GM21786 (cell line): Measurements from ENCODE around the gene SPNS2.
"Not testable (repeated sequence)": the region's sequence is repeated elsewhere in the genome, so short reads cannot be mapped to it uniquely, and the experiment has no call there.

Experiments
- ATAC-seq: cut with Tn5 transposase; IDR thresholded peaks from one replicate; pipeline ENCODE4 v1.9.1; 2021; ENCODE audit not compliant: unreplicated experiment

The SPNS2 gene

GRCh38 chr17:4562015-4562969 is 63.6 kb downstream of the SPNS2 start:
- ATAC-seq = no peak

DNA sequence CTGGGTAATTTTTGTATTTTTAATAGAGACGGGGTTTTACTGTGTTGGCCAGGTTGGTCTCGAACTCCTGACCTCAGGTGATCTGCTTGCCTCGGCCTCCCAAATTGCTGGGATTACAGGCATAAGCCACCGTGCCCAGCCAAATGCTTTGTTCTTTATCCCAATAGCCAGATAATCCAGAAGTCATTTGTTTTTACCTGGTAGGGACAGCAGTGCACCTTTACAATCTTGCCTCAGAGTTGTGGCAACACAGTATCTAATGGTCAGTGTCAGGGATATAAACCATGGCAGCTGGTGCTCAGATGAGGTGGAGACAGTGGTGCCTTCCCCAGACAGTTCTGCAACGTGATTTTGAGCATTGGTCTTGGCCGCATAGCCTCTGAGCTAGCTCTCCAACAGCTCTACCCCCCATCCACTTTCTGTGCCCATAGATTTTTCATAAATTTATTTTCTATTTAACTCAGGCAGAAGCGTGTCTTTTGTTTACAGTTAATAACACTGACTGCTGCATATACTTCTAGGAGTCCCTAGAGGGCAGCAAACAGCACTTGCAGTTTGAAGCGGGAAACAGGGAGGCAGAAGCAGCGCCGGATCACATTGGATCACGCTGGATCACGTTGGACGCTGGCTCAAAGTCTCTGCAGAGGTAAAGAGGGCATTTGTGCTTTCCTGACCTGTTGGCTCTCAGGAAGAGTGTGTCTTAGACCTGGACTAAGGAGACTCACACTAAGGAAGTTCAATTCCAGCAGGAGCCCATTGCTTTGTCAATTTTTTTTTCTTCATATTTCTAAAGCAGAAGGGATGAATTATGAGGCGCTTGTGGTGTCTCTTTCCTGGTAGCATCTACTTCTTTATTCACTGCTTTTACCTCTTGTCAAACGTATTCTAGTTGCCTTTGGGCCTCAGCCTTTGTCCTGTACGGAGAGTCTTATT is 66.8 kb downstream of the SPNS2 start:
- no peak for ATAC-seq

DNA sequence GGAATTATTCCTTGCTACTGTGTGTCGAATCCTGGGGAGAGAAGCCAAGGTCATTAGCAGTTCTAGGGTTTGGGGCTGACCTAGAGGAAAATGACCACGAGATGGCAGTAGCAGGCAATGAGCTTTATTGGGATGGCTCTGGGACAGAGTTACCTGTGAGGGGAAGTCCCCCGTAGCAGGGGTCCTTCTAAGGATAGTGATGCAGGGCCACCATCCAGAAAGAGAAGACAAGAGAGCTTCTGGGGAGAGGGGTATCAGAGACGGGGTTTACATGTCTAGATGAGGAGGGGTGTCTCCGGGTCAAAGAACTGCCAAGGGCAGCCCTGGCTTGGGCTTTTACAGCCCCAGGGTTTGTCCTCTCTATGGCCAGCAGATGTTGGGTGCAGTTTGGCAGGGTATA is 68.1 kb downstream of the SPNS2 start:
- ATAC-seq = no peak

DNA sequence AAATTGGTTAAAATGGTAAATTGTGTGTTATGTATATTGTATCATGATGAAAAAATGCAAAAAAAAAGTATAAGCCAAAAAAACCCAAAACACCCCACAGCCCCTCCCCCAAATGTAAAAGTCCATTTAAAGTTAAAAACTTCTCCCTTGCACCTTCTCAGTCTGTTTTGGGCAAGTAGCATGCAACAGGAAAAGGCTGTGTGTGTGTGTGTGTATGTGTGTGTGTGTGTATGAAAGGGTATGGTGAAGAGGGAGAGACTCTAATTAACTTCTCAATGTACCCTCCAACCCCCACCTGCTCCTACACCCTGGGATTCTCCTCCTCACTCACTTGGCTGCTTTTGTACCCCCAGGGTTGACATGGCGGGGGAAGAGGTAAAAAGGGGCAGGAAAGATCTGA is 70.9 kb downstream of the SPNS2 start:
- no peak for ATAC-seq

DNA sequence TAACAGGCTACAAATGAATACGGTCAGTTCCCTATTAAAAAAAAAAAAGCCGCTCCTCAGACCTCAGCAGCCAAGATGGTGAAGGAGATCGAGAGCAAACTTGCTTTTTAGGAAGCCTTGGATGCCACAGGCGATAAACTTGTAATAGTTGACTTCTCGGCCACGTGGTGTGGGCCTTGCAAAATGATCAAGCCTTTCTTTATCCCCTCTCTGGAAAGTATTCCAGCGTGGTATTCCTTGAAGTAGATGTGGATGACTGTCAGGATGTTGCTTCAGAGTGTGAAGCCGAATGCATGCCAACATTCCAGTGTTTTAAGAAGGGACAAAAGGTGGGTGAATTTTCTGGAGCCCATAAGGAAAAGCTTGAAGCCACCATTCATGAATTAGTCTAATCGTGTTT is 73.5 kb downstream of the SPNS2 start:
- ATAC-seq = no peak

GRCh38 chr17:4573115-4573514 is 74.4 kb downstream of the SPNS2 start:
- no peak for ATAC-seq

GRCh38 chr17:4573669-4574068 is 75.0 kb downstream of the SPNS2 start:
- no peak for ATAC-seq

- ATAC-seq = no peak
Observed at GRCh38 chr17:4574448-4575045, 75.9 kb downstream of the SPNS2 start.

DNA sequence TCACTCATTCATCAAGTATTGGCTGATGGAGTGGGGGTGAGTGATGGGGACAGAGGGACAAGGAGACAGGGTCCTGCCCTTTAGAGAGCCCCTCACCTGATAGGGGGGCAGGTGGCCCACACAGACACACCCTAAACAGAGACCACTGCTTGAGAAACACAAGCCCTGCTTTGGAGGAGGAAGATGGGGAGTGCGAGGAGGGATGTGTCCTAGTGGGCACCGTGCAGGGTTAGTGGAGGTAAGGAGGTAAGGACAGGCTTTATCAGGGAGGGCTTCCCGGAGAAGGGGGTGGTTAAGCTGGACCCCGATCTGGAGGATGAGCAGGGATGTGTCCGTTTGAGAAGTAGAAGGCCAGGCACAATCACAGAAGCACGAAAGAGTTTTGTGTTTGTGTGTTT is 77.5 kb downstream of the SPNS2 start:
- no peak for ATAC-seq

- no peak for ATAC-seq
Observed at GRCh38 chr17:4576729-4577322, 78.1 kb downstream of the SPNS2 start.

DNA sequence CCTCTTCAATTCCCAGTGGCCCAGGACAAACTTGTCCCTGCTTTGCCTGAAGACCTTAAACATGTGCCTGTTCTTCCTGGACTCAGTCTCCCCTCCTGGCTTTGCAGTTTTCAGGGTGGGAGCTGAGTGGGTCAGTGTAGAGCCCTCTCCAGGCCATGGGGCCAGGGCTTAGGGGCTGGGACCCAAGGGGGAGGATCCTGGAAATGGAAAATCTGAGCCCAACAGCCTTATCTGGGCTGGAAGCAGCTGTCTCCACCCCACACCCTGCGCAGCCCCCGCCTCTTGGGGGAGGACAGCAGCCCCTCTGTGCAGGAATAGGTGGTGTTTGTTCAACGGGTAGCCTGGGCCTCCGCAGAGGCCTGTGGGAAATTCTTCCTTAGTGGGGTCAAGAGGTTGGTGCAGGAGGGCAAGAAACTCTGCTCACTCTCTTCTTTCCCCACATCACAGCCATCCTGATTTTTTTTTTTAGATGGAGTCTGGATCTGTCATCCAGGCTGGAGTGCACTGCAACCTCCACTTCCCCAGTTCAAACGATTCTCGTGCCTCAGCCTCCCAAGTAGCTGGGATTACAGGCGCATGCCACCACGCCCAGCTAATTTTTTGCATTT is 78.8 kb downstream of the SPNS2 start:
- no peak for ATAC-seq

DNA sequence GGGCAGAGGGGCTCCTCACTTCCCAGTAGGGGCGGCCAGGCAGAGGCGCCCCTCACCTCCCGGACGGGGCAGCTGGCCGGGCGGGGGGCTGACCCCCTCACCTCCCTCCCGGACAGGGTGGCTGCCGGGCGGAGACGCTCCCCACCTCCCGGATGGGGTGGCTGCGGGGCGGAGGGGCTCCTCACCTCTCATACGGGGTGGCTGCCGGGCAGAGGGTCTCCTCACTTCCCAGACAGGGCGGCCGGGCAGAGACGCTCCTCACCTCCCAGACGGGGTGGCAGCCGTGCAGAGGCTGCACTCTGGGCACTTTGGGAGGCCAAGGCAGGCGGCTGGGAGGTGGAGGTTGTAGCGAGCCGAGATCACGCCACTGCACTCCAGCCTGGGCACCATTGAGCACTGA is 79.7 kb downstream of the SPNS2 start:
- not testable (repeated sequence) for ATAC-seq

- ATAC-seq = no peak
Observed at GRCh38 chr17:4579678-4580077, 81.0 kb downstream of the SPNS2 start.

DNA sequence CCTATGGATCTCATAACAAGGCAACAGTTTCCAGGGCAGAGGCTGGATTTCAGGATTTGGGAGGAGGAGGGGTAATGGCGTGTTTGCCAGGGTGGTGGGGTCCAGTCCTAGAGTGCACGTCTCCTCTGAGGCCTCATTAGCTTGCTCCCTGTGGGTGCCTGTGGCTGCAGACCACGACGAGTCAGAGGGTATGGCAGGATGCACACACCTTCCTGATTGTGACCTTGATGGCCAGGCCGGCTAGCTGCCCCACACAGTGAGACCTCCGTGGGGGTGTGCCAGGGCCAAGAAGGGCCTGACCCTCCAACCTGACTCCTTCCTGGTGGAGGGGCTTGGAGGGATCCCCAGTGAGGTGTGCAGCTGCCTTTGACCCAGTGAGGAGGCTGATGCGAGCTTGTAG is 81.6 kb downstream of the SPNS2 start:
- ATAC-seq = no peak

GRCh38 chr17:4582101-4582501 is 83.4 kb downstream of the SPNS2 start:
- ATAC-seq = no peak

- ATAC-seq = no peak
Observed at GRCh38 chr17:4582691-4583090, 84.0 kb downstream of the SPNS2 start.

- no peak for ATAC-seq
Observed at GRCh38 chr17:4583206-4583605, 84.5 kb downstream of the SPNS2 start.

DNA sequence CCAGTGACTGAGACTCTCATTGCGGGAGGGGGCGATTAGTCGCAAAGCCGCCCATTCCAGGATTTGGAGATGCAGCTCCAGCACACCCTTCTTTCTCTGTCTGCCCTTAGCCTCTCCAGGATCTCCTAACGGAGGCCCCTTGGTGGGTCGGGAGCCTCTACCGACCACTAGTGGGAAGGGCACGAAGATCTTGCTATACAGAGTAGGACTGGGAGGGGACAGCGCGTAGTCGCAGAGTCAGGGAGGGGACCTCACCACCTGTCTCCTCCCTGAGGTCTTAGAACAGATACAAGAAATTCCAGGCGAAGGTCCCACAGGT is 85.1 kb downstream of the SPNS2 start:
- ATAC-seq = no peak

DNA sequence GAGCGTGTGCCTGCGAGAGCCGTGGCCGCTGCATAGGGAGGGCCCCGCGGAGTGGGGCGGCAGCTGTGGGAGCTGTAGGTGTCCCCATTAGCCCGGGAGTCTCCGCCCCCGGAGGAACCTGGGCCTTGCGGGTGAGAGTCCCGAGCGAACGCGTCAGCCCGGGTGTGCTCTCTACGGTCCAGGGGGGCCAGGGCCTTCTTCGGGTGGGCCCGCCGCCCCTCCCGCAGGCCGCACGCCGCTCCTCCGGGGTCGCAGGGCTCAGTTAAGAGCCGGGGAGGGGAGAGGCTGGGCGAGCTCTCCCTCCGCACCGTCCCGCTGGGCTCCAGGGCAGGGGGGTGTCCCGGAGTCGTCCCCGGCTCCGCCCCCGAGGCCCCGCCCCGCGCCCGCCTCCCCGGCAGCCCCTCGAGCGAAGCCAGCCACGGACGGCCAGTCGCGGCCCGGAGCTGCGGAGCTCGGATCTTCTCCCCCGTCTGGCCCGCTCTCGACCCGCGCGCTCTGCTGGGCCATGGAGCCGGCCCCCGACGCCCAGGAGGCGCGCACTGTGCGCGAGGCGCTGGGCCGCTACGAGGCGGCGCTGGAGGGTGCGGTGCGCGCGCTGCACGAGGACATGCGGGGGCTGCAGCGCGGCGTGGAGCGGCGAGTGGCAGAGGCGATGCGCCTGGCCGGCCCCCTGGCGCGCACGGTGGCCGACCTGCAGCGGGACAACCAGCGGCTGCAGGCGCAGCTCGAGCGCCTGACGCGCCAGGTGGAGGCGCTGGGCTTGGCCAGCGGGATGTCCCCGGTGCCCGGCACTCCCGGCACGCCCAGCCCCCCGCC is 85.6 kb downstream of the SPNS2 start, which contains the start of gene SMTNL2:
Gene SMTNL2, plus strand, starts transcription at position 429 of the 816 bp plus-strand sequence. Its CDS starts 77 bp downstream, at position 506.
- no peak for ATAC-seq
